Dermis microvascular lymphatic vessel endothelial cell (primary cell): ENCODE data around the gene DCLK3. TPM values are rescaled to one million over a fixed set of nuclear protein-coding genes. Genes with fewer than 3 reads are reported as not detected.

Experiments
- DNase-seq, 2 donors: peaks; one replicate each; pipeline versions ENCODE4 v3.0.0 to v3.0.0-alpha.2; 2010; ENCODE audit warnings: low read depth in 2 of 2
- total RNA-seq: library from RNA; depleted of rRNA; stranded (reverse); fragments of >200 nt; gene quantifications from 2 replicates; pipeline ENCODE4 v1.2.1, GENCODE V29; 2014

DCLK3 gene
- total RNA-seq, 1 donor from 2014 or later: not detected

DNA sequence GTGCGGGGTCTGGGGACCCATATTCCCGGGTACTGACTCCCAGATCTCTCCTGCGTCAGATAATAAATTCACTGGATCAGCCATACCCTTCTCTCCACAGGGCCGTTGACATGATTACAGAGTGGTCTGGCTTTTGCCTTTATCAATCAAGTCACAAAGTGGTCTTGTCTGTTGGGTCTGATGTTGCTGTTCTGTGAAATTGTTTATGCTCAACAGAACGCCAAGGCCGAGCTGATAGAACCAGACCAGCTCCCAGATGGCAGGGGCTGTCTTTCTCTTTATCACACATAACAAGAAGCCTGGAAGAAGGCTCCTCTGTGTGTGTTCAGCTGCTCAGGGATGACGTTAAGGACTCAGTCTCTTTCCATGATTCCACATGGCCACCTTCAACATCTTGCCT, 751 bp upstream of the DCLK3 start:
- no peak for DNase-seq

DNA sequence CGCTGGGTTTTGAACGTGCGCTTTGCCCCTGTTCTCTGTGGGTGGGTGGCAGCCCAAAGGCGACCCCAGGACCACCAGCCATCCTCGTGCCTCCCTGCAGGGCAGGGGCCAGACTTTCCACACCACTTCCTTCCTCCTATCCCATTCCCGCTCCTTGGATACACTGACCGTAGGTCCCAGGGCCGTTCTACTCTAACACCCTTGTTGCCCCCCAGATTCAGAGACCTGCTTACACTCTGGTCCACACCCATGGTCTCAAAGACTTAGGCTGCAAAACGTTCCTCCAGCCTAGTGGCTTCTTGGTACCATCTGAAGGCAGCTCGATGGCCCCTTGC, 318 bp upstream of the DCLK3 start:
- no peak for DNase-seq

DNA sequence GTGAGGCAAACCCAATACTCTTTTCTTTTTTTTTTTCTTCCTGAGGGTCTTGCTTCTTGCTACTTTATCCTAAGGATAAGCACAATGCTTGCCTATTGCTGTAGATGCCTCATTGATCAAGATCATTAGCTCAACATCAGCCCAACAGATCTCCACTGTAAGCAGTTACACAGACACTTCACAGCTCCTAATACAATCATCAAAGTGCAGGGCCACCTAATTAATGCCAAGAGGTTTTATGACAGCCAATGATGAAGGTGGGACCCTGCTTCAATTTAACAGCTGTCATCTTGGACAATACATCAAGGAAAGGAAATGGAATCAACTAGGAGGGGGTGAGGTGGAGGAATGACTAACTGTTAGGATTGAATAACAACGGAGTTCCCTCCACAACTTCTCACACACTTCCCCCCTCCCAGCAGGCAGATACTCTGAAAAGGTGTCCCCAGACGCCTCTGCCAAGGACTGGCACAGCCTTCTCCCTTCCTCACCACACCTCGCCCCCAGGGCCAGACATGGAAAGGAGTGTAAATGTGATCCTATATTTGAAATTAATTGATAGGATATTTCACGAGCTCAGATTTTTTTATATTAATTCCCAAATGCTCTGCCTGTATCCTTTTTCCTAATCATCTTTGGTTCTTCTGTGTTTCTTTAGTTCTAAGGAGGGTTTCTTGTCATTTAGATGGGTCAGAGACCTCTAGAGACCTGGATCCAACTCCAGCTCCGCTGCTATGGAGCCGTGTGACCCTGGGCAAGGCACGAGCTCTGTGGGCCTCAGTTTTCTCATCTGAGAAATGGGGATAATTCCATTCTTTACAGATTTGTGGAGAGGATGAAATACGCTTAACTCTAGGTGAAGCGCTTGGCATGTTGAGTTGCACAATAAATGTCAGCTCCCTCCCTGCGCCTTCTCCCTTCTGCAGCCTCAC, 1.2 kb downstream of the DCLK3 start:
- DNase-seq: no peak

DNA sequence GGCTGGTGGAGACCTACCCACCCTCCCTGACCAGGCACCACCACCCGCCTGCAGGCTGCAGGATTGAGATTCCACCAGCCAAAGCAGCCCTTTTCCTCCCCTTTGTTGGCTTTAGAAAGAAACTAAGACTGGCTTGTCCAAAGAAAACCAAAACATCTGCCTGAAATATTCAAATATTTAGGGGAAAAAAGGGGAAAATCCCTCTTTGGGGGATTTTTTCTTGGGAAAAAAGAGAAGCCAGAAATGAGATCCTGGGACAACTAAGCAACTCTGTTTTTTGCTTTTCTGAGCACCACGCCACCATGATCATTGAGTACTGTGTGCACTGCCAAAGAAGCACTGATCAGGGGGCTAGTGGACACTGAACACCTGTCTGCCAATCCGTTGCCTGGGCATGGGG, 2.6 kb downstream of the DCLK3 start:
- no peak for DNase-seq

DNA sequence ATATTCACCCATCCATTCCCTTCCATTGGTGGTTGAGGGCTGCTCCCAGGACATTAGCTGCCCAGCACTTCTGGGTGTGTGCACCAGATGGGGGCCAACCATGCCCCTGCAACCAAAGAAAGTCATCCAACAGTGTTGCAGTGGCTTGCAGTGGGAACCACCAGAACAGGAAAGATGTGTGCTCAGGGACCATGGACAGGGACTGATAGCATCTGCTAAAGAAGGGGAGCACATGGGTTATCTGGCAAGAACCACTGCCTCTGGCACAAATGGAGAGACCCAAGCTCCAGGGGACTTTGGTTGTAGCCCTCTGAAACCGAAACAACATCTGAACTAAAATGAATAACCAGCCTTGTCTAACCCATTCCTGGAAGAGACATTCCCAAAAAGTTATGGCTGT, 8.1 kb downstream of the DCLK3 start:
- DNase-seq: no peak

DNA sequence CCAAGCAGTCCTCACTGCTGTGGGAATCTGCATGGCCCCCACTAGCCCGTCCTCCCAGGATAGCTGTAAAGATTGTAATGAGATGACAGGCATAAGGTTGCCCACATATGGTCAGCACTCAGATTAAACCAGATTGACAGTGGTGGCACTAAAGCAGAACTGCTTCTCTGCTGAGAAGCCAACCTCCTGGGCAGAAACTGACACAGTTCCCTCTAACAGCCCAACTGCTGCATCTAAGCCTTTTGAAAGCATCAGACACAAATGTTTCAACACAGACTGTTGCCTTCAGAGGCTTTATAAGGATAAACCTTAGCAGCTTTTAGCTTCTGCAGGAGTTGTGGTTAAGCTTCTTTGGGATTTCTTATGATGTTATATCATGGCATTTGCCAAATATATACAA, 13.0 kb downstream of the DCLK3 start:
- DNase-seq: no peak

DNA sequence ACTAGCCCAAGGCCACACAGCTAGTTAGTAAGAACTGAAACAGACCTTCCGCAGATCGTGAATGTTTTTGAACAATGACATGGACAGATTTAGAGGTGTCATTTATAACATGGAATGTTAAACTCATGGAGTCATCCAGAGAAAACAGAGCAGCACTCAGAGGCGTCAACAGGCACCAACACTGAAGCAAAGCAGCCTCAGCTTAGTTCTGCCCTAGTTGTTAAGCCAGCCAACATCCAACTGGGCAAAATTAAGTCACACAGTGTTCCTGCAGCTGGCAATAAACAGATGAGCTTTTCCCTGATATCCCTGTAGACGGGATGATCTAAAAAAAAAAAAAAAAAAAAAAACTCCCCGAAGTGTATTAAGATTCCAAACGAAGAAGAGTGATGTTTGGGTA, 13.6 kb downstream of the DCLK3 start:
- DNase-seq: no peak

DNA sequence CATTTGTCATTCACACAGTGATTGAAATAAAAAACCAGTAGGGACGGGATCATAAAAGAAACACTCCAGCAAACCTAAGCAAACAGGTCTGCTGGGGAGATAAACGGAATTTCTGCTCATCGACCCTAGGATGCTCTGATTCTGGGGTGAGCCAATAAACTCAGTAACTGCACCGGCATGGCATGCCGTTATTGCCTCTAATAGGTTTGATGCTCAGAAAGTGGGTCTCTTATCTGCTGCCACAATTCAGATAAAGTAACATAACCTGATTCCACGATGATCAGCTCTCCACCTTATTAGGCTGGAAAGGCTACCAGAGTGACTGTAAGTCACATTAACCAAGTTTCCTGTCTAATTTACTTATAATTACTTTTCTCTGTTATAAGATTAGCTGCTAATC, 19.6 kb downstream of the DCLK3 start:
- DNase-seq: no peak

DNA sequence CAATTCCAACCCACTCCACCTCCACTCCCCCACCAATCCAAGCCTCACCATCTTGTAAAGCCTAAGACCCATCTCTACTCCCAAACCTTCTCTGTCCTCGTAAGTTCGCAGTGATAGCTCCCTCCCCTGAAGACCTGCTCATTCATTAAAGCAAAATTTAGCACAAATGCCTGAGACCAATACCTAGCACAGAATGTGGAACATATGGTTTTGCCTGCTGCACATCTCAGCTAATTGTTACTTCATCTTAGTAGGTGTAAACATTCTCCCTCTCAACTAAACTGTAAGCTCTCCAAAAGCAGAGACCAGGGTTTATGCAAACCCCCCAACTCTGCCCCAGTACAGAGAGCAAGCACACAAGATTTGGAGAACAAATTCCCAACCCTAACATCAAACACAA, 20.5 kb downstream of the DCLK3 start:
- no peak for DNase-seq

DNA sequence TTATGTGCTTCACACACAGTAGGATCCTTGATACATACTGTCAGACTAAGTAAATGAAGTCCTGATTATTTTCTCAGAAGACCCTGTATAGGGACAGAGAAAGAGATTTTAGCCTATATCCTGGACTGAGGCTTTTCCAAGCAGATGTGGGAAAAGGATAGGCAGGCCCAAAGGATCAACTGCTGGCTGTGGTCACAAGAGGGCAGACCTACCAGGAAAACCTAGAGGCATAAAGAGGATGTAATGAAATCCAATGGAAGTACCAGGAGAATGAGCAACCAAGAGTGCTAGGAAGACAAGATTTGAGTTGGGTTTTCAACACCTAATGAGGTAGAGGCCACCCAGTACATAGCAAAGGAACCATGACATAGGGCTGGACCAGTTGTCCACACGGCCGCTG, 23.1 kb downstream of the DCLK3 start:
- no peak for DNase-seq

DNA sequence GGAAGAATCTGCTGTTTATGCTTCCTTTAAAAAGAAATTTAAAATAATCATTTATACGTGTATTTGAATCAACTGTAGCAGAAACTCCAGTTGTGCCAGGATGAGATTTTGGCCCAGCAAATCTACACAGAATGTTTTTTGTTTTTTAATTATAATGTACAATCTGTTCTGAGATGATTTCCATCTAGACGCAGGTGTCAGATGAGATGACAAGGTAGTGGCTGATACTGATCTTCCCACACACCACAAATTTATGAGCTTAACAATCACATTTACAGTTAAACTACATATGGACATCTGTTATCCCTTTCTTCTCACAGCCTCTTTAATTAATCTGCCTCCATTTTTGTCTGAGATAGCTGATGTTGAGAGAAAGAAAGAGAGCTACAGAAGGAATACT, 23.6 kb downstream of the DCLK3 start:
- no peak for DNase-seq

DNA sequence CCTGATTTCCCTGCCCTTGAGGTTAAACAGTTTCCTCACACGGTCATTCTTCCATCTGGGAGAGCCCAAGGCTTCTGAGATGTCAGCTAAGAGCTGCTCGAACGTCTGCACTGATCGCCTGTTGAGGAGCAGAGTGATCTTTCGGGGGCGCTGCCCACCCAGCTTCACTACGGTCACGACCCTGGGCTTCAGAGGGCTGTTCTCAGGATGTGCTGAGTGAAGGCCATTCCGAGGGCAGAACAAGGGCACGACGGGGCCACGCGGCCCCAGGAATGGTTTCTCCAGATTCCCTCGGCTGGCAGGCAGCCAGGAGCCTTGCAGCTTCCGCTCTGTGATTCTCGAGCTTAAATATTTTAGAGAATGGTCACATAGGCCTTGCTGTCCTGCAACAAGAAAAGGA, 25.7 kb downstream of the DCLK3 start:
- DNase-seq: no peak

DNA sequence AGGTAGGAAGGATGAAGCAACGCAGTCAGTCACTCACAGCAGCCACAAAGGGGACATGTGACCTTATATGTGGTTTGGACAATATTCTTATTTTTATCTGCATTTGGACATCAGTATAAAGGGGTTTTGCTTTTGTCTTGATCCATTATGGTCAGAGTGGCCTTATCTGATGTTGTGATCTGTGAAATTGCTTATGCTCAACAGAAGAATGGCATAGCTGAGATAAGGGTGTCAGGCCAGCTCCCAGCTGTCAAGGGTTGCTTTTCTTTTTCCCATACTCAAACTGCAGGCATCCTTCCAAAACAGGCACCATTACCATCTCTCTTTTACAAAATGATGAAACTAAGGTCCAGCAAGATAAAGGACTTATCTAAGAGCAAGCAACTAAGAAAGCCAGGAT, 28.1 kb downstream of the DCLK3 start:
- DNase-seq: no peak

DNA sequence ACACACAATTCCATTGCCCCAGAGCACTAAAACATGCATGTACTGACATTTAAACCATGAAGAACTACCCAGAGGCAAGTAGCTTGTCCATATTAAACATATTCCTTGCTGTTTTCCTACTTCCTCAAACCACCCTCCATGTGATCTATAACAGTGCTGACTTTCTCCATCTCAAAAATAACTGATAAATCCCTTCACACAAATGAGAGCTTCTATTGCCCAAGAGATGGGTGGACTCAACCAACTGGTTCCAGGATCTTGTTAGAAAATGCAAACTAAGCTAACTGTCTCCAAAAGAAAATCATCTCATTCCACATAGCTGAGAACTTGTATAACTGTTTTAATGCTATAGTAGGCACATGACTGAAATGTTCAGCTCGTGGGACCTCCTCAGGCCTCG, 29.6 kb downstream of the DCLK3 start:
- DNase-seq: no peak

DNA sequence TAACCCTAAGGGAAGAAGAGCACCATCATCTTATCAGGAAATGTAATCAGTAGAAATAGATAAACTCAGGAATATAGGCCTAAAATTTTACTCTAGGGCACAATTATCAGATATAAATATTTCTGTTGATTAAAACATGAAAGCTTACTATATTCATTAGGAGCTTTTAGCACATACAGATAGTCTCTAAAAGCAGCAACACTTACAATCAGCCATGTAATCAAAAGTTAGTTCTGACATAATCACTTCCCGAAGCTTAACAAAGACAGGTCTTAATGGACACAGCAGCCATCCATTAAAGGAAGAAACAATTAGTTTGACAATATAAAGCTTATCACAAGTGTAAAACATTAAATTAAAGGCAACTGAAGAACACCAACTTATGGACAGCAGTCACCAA, 30.6 kb downstream of the DCLK3 start:
- DNase-seq: no peak

DNA sequence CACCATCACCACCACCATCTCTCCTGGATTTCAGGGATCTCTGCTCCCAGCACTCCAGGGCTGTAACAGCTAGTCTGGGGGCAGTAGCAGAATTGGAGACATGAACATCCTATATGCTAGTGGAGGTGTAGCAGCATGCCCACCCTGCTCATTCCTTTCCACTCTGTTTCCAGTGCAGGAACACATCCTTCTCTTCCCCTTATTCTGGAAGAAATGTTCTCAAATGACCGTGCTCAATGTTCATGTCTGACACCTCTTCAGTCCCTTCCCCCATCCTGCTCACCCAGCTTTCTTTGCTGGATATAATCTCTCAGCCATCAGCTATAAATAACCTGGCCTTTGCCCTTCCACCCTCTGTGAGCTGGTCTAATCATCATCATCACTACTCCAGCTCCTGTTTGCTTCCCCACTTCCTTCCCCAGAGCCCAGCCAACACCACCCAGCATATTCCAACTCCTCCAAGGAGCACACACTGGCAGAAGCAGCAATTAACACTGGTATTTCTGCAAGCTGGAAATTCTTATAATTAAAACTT, 31.1 kb downstream of the DCLK3 start:
- no peak for DNase-seq

DNA sequence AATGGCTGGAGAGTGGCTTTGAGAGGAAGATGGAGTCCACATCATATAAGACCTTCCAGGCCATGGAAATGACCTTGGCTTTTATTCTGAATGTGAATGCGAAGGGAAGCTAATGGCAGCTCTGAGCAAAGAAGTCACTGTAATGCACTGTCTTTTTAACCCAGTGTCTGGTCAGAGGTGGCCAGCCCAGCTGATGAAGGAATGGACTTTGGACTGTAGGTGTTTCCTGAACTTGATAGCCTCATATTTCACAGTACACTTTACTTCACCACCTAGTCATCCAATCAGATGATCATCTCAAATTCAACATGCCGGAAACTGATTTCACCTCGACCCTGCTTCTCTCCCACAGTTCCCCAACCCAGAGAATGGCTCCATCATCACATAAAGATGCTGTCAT, 33.4 kb downstream of the DCLK3 start:
- DNase-seq: no peak

DNA sequence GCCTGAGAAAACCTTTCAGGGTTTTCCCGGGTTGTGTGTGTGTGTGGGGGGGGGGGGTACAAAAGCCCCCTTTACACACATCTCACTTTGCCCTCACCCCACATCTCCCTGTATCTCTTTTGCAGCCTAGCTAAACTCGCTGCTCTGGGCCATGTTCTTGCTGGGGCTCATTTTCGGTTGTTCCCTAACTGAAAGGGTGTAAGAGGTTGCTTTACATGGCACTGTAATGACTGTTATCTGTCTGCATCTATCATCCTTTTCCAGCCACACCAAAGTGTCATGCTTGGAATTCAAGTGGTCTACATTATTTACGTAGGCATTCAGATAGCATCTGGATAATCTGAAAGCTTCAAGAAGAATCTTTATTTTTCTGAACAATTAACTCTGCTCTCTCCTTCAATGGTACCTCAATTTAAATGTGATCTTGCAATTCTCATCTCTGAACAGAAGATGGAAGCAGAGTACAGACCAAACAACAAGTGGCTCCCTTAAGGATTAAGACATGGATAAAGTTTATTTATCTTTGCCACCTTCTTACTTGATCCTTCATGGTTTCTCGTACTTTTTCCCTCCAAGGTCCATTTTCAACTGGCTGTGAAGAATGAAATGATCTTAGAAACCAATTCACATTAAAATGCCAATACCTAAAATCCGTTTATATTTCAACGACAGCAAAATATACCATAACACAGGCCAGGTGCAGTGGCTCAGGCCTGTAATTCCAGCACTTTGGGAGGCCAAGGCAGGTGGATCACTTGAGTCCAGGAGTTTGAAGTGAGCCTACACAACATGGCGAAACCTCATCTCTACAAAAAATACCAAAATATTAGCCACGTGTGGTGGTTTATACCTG, 34.9 kb downstream of the DCLK3 start:
- peak; percentile 31 to 53 for DNase-seq

DNA sequence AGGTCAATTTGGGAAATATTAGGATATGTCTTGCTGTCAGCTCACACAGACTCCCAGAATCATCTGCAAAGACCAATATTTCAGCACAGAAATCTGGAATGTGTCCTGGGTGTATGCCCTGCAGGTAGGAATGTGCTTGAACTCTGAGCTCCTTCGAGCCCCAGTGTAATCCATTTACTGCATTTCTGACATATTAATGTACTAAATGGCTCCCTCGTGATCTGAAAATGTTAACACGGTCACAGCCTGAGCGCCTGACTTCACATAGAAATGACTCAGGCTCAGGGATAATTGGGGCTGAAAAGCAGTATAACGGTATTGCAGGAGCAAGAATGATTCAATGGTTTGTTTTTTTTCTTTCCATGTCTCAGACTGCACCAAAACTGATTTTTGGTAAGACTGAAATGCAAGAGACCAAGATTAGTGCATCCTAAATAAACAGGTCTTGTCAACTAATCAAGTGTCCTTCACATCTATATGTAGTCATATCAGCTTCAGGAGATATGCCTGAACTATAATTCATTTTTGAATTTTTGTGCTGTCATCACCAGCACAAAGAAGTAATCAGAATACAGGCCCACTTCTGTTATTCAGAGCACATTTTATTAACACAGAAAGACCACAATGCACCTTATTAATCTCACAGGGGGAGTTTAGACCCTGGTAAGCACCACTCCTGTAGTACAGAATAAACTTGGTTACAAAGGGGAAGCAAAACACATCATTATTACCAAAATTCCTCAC, 49.8 kb downstream of the DCLK3 start:
- no peak for DNase-seq

DNA sequence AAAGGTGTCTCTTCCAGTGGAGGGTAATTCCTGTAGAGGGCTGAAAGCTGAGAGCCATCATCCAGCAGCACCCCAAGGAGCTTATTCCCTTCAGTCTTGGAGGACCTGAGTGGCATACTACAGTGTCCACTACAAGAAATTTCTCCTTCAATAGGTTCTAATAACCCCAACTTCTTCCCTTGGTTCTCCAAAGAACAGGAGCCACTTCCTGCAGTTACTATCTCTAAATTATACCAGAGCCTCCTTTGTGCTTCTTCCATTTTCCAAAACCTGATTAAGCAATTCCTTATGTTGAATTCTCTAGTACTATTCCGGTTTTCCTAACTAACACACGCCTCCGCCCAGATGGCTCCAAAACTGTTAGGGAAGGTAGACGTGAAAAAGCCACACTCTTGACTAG, 50.4 kb downstream of the DCLK3 start:
- no peak for DNase-seq

DNA sequence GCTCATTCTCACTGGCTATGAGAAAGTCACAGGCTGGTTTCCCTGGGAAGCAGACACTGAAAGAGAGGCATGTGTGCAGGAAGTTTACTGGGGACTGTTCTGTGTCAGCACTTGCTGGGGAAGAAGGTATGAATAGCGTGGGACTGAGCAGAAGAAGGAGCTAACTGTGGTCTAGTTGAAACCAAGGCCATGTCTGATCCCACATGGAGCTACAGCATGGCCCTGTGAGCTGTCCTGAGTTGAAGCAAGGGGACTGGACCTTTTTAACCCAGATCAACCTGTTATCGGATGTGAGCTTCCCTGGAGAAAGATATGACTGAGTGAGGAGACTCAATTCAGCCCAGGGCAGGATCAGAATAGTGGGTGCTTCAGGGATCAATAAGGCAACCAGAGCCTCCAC, 53.7 kb downstream of the DCLK3 start:
- DNase-seq: no peak

DNA sequence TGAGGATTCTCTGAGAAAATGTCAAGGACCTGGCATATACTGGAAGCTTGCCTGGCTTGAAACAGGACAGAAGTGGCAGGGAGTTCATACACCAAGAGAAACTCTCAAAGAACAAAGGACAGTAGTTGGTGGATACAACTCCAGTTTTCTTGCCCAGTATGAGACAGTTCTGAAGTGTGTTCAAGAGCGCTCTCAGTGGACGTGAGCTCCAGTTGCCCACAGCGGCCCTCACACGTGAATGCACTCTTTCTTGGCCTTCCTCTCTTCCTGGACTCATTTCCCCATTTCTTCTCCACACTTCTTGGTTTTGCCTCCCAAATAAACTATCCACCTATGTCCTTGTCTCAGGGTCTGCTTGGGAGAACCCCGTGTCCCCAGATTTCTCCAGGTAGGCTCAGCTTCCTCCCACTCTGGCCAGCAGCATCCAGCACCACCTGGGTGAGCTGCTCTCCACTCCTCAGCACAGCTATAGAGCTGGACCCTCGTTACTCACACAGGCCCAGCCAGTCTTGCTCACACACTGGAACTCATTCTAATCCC, 54.5 kb downstream of the DCLK3 start:
- DNase-seq: no peak
